SIG-M5 treated with dmso at 0.1 percent for 504 hours (cell line): ENCODE measurements around the gene GIMAP2.
"Not testable (repeated sequence)": the region's sequence is repeated elsewhere in the genome, so short reads cannot be mapped to it uniquely, and the experiment has no call there.

Source experiments
- DNase-seq: peaks from one replicate; lab custom pipeline; 2025; ENCODE audit not compliant: unreplicated experiment; lab: John Stamatoyannopoulos, UW

Gene GIMAP2

GRCh38 chr7:150676276-150676675 is 9.2 kb upstream of the GIMAP2 start:
- not testable (repeated sequence) for DNase-seq

- not testable (repeated sequence) for DNase-seq
These were observed 8.7 kb upstream of the GIMAP2 start for GRCh38 chr7:150676854-150677253.

- not testable (repeated sequence) for DNase-seq
These were observed 6.9 kb upstream of the GIMAP2 start for GRCh38 chr7:150678601-150679000.

GRCh38 chr7:150680364-150680763 is 5.1 kb upstream of the GIMAP2 start:
- DNase-seq = not testable (repeated sequence)

GRCh38 chr7:150686030-150686631 is 625 bp downstream of the GIMAP2 start:
- no peak for DNase-seq

- DNase-seq = no peak
These were observed 3.1 kb downstream of the GIMAP2 start for GRCh38 chr7:150688630-150689029.

GRCh38 chr7:150695654-150696053 is 10.1 kb downstream of the GIMAP2 start:
- no peak for DNase-seq

- no peak for DNase-seq
These were observed 17.7 kb downstream of the GIMAP2 start for GRCh38 chr7:150703209-150703608.

- no peak for DNase-seq
These were observed 29.8 kb downstream of the GIMAP2 start for GRCh38 chr7:150715293-150715692.

GRCh38 chr7:150715738-150716137 is 30.2 kb downstream of the GIMAP2 start:
- no peak for DNase-seq

GRCh38 chr7:150716368-150716767 is 30.9 kb downstream of the GIMAP2 start, which contains the start of gene GIMAP1:
Gene GIMAP1 (plus strand): TSS chr7:150716613. CDS start chr7:150719048, 2,435 bp downstream.
- peak; percentile 77 for DNase-seq

- no peak for DNase-seq
These were observed 31.4 kb downstream of the GIMAP2 start for GRCh38 chr7:150716939-150717338.

GRCh38 chr7:150717814-150718420 is 32.4 kb downstream of the GIMAP2 start:
- peak; percentile 59 for DNase-seq

GRCh38 chr7:150719436-150719835 is 33.9 kb downstream of the GIMAP2 start:
- DNase-seq = no peak

- DNase-seq = no peak
These were observed 34.7 kb downstream of the GIMAP2 start for GRCh38 chr7:150719960-150720891.

GRCh38 chr7:150721970-150722373 is 36.5 kb downstream of the GIMAP2 start:
- no peak for DNase-seq

GRCh38 chr7:150722431-150722931 is 37.0 kb downstream of the GIMAP2 start:
- no peak for DNase-seq

GRCh38 chr7:150723467-150723866 is 38.0 kb downstream of the GIMAP2 start:
- DNase-seq = no peak

- DNase-seq = no peak
These were observed 41.9 kb downstream of the GIMAP2 start for GRCh38 chr7:150727381-150727780.

GRCh38 chr7:150728011-150728410 is 42.5 kb downstream of the GIMAP2 start:
- no peak for DNase-seq

- no peak for DNase-seq
These were observed 43.1 kb downstream of the GIMAP2 start for GRCh38 chr7:150728609-150729008.
